RKO (cell line): ENCODE measurements around the gene PARP15.
"Not testable (repeated sequence)": the region's sequence is repeated elsewhere in the genome, so short reads cannot be mapped to it uniquely, and the experiment has no call there.

Source experiments
- DNase-seq: peaks from one replicate; pipeline ENCODE4 v3.0.0-alpha.2; 2016; ENCODE audit warnings: low spot score

PARP15 gene

DNA sequence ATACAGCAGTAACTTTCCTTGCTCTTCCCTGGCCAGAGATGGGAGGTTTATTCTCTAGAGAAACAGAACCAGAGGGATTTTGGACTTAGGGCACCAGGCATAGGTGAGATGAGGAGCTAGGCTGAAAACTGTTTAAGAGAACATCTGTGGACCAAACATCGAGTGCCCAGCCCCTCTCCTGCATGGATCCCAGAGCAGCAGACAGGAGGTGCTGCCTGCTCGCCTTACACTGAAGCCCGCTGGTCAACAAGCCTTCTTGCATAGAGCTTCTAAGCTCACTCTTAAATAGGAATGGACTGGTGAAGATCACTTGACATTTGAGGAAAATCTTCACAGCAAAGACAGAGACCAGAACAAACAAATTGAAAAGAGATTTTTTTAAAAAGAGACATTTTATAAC lies 41.2 kb downstream of the PARP15 start:
- no peak for DNase-seq

DNA sequence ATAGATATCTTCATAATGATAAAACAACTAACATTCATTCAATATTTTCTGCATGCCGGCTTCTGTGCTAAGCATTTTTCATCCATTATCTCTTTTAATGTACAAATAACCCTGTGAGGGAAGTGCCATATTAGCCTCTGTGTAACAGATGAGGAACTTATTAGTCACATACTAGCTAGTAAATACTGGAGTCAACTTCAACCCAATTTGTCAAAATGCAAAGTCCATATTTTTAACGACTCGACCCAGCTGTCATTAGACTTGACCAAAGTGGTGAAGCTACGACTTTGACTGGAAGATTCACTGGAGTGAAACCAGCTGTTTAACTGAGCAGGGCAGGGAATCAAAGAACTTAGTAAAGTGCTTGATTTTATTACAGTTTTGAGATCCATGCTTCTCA lies 41.6 kb downstream of the PARP15 start:
- DNase-seq, result peak; percentile 16

GRCh38 chr3:122620399-122620798 lies 42.9 kb downstream of the PARP15 start:
- DNase-seq, result no peak

GRCh38 chr3:122621112-122621511 lies 43.7 kb downstream of the PARP15 start:
- no peak for DNase-seq

DNA sequence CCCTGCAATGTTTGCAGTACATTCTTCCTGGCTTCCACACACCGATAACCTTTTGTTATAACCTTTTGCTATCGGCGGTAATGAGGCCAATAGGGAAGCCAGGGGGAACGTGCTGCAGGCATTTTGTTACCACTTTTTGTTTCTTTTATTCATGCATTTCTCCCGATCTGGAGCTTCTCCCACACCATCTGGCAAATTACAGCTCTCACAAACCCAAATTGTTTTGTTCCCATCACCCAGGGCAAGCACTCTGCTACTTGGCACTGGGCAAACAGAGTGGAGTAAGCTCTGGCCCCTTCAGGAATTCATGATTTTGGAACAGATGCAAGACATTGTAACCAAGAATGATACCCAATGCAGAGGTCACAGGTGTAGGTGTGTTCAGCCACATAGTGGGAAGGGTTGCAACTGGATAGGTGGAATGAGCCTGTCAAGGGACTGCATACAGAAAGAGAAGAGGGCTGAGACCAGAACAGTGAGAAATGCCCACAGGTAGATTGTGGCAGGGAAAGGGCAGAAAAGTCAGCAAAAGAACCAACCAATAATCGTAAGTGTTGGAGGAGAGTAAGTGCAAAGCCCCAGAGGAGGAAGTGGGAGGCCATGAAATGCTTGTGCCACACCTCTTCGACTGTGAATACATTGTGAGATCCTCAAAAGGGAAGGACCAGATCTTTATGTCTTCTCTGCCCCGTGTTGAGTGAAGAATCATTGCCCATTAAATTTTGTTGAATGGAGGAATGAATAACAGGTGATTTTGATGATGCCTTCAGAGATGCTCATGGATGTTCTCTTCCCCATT lies 45.8 kb downstream of the PARP15 start:
- no peak for DNase-seq

DNA sequence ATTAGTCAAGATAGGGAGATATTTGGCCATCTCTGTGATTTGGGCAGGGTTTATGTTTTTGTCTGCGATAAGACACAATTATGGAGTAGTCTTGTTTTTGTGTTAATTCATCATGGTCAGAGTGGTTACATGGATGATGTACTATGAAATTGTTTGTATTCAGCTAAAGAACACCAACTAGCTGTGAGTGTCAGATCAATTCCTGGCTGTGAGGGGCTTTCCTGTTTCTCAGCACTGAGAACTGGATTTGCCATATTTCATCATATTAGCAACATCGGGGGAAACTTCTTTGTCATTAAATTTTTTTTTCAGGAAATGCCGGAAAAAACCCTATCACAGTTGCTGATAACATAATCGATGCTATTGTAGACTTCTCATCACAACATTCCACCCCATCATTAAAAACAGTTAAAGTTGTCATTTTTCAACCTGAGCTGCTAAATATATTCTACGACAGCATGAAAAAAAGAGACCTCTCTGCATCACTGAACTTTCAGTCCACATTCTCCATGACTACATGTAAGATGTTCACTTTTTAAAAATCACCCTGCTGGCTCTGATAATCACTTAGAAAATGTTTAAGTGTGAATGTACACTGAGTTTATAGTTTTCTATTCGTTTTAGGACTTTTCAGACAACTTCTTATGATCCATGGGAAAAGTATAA lies 49.2 kb downstream of the PARP15 start:
- DNase-seq, result no peak

- no peak for DNase-seq
These were observed 49.9 kb downstream of the PARP15 start for GRCh38 chr3:122627301-122627700.

GRCh38 chr3:122628567-122628966 lies 51.1 kb downstream of the PARP15 start:
- no peak for DNase-seq

- no peak for DNase-seq
These were observed 52.3 kb downstream of the PARP15 start for GRCh38 chr3:122629763-122630162.

- no peak for DNase-seq
These were observed 58.3 kb downstream of the PARP15 start for GRCh38 chr3:122635789-122636188.

- DNase-seq, result no peak
These were observed 59.2 kb downstream of the PARP15 start for GRCh38 chr3:122636697-122637096.

DNA sequence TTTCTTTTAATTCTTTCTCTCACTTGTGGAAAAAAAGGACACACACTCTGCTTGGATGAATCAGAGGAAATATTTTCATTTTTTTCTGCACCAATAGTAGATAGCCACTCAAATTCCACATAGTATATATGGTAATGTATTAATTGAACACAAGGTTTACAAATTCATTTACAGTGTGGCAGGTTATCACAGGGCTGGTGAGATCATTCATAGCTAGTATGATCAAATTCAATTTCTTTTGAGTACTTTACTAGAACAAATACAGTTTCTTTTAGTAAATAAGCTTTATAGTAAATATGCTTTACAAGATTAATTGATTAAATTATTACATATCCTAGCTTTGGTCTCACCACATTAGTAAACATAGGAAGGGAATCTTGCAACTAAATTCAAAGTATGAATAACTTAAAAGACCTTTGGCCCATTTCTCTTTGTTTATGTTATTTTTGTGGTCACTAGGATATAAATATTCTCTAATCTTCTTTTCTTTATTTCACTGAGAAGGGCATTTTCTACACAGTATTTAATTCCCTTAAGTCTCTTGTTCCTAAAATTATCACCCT lies 63.1 kb downstream of the PARP15 start:
- no peak for DNase-seq

- no peak for DNase-seq
These were observed 65.5 kb downstream of the PARP15 start for GRCh38 chr3:122642935-122643334.

- DNase-seq, result no peak
These were observed 68.9 kb downstream of the PARP15 start for GRCh38 chr3:122646146-122646988.

DNA sequence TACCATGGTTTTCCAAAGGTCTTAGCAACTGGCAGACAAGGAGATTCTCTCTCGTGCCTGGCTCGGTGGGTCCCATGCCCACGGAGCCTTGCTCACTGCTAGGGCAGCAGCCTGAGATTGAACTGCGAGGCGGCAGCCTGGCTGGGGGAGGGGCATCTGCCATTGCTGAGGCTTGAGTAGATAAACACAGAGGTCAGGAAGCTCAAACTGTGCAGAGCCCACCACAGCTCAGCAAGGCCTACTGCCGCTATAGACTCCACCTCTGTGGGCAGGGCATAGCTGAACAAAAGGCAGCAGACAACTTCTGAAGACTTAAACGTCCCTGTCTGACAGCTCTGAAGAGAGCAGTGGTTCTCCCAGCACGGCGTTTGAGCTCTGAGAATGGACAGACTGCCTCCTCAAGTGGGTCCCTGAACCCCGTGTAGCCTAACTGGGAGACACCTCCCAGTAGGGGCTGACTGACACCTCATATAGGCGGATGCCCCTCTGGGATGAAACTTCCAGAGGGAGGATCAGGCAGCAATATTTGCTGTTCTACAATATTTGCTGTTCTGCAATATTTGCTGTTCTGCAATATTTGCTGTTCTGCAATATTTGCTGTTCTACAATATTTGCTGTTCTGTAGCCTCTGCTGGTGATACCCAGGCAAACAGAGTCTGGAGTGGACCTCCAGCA lies 73.9 kb downstream of the PARP15 start:
- not testable (repeated sequence) for DNase-seq

DNA sequence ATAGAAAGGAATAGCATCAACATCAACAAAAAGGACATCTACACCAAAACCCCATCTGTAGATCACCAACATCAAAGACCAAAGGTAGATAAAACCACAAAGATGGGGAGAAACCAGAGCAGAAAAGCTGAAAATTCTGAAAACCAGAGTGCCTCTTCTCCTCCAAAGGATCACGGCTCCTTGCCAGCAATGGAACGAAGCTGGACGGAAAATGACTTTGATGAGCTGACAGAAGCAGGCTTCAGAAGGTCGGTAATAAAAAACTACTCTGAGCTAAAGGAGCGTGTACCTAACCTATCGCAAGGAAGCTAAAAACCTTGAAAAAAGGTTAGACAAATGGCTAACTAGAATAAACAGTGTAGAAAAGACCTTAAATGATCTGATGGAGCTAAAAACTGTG lies 74.5 kb downstream of the PARP15 start:
- not testable (repeated sequence) for DNase-seq

DNA sequence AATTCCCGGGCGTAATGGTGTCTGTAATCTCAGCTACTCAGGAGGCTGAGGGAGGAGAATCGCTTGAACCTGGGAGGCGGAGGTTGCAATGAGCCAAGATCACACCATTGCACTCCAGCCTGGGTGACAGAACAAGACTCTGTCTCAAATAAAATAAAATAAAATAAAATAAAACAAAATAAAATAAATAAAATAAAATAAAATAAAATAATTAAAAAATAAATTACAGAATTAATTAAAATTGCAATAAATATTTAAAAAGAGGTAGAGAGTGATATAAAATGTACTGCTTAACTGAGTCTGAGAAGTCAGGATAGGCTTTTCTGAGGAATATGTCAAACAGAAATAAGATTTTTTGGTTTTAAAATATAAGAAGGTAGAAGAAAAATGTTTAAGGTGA lies 80.9 kb downstream of the PARP15 start:
- DNase-seq, result not testable (repeated sequence)

DNA sequence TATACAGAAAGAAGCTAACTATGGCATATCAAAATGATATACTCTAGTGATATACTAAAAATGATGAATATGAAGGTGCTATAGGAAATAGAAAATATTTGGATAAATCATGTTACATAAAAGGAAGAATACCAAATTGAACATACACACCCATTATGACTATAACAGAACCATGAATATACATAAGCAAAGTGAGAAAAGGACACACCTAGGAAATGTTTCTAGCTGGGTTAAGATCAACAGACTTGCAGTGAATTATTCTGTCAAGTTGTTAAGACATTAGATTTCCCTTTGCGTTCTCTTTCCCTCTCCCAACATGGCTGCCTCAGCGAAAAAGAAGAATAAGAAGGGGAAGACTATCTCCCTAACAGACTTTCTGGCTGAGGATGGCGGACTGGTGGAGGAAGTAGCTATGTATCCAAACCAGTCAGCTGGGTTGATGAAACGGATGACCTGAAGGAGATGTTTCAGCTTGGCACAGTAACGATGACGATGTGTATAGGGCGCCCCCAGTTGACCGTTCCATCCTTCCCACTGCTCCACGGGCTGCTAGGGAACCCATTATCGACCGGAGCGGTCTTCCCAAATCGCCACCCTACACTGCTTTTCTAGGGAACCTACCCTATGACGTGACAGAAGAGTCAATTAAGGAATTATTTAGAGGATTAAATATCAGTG lies 83.0 kb downstream of the PARP15 start:
- no peak for DNase-seq

GRCh38 chr3:122661633-122662032 lies 84.2 kb downstream of the PARP15 start:
- no peak for DNase-seq

GRCh38 chr3:122662505-122662904 lies 85.1 kb downstream of the PARP15 start:
- DNase-seq, result no peak

DNA sequence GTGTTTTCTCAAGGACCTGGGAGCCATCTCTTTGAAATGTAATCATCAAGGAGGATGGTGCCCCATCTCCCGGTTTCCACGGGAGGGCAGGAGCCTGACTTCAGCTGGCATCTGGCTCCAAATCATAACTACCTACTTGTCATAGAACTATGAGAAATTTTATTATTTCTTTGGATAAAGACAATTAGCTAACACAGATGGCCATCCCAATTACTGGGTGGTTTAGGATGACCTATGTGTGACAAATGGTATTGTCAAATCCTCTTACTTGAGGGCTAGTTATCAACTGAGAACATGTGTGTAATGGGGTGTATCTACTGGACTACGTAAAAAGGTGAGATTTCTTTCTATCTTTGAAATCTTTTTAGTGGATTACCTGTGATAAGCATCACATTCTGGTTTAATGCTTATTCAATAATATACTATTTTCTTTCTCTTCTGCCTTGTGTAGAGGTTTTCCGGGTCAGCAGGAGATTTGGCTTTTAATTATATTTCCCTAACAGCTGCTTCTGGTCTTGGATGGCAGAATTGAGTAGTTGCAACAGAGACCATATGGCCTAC lies 87.9 kb downstream of the PARP15 start:
- no peak for DNase-seq
